HG03095 (cell line): ENCODE measurements around the gene TRIM16.
"Not testable (repeated sequence)": the region's sequence is repeated elsewhere in the genome, so short reads cannot be mapped to it uniquely, and the experiment has no call there.

ENCODE experiments used
- ATAC-seq: cut with Tn5 transposase; IDR thresholded peaks from one replicate; pipeline ENCODE4 v1.9.1; 2021; ENCODE audit warnings: moderate library complexity; ENCODE audit not compliant: unreplicated experiment

TRIM16 gene

DNA sequence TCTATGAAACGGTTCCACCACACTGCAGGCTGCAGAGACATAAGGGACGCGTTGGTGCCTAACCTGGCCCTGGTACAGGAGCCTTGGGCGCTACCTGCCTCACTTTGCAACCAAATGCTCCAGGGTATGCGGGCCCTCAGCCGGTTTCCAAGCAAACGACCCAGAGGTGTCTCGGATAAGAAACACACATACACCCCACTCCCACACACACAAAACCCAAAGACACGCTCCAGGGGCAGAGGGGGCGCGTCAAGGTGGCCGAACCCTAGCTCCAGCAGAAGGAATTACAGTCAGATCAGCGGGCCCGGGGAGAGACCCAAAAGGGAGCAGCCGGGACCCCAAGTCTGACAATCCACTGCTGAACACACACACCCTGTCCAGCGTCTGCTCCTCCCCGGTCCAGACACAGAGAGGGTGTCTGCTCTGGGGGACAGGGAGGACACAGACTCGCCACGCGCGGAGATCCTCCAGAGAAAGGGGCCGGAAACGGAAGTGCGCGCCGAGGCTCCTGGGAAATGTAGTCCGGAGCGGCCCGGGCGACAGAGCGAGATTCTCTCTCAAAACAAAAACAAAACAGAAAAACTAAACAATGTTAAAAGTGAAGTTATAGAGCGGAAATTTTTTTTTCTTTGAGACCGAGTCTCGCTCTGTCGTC is at the start of gene TRIM16:
TRIM16 (minus strand) TSS at position 488 of the 655 bp plus-strand sequence. CDS start 32,702 bp downstream, outside the sequence.
- peak; percentile 86 for ATAC-seq

DNA sequence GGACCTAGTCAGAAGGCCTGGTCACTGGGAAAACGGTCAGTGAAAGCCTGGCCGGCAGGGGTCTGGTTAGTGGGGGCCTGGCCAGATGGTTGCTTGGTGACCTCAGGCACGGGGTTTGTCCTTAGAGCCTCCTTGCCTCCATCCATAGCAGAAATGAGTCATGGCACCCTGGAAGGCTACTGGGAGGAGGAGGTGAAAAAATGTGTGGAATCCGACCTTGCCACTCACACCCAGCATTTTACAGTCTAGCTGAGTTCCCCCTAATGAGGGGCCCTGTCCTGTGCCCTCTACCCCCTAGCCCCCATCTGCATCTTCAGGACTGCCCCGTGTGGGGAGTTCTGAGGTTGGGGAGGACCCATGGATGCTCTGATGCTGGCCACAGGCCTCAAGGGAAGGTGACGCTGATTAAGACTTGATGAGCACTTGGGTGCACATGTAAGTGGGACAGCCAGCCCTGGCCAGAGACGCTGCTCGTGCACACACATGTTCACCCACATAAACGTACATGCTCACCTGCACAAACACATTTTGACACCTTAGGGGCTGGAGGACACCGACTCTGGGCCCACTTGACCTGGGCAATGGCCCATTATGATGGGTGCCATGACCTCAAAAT is 49.2 kb upstream of the TRIM16 start:
- not testable (repeated sequence) for ATAC-seq

DNA sequence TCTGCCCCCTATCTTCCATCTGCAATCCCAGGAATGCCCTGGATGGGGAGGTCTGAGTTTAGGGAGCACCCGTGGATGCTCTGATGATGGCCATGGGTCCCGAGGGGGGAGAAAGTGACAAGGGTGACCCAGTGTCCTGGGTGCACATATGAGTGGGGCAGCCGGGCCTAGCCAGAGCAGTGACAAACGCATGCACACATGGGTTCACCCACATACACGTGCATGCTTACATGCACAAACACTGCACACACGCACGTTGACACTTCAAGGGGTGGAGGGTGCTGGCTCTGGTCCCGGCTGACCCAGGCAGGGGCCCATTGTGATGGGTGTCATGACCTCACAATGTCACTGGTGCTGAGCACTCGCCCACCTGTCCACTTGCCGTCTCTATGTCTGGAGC is 47.8 kb upstream of the TRIM16 start, which contains the start of gene TBC1D26:
TBC1D26 (plus strand) TSS at position 384 of the 400 bp plus-strand sequence. CDS start 3,066 bp downstream, outside the sequence.
- not testable (repeated sequence) for ATAC-seq

DNA sequence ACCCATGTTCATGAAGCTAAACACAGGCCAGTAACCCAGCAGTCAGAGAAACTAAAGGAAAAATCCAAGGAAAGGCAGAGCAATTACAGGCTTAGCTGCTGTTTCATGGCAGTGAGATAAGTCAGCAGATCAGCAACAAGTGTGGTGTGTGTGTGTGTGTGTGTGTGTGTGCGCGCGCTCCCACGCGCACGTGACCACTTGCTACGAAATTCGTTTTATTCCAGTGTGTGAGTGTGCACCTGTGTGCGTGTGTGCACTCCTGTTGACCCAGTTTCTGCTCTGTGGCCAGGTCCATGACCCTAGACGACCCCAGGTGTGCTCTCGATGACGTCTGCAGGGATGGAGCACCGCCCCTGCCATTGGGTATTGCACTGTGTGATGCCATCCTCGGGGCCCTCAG is 46.4 kb upstream of the TRIM16 start:
- ATAC-seq: not testable (repeated sequence)

DNA sequence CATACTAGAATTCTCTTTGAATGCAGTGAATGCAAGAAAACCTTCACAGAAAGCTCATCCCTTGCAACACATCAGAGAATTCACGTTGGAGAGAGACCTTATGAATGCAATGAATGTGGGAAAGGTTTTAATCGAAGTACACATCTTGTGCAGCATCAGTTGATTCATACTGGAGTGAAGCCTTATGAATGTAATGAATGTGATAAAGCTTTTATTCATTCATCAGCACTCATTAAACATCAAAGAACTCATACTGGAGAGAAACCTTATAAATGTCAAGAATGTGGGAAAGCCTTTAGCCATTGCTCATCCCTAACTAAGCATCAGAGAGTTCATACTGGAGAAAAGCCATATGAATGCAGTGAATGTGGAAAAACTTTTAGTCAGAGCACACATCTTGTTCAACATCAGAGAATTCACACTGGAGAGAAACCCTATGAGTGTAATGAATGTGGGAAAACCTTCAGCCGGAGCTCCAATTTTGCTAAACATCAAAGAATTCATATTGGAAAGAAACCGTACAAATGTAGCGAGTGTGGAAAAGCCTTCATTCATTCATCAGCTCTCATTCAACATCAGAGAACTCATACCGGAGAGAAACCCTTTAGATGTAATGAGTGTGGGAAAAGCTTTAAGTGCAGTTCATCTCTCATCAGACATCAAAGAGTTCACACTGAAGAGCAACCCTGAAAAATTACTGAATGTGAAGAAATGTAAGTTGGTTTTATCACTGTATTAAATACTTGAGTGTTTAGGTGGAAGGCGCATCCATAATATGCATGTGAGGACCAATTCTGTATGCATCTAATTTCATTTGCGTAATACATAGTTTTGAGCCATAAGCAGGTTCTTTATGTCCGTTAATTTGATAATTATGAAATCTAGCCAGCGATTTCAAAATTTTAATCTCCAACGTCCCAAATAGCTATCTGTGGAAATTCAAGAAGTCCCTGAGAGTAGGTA is 32.8 kb upstream of the TRIM16 start:
- not testable (repeated sequence) for ATAC-seq

DNA sequence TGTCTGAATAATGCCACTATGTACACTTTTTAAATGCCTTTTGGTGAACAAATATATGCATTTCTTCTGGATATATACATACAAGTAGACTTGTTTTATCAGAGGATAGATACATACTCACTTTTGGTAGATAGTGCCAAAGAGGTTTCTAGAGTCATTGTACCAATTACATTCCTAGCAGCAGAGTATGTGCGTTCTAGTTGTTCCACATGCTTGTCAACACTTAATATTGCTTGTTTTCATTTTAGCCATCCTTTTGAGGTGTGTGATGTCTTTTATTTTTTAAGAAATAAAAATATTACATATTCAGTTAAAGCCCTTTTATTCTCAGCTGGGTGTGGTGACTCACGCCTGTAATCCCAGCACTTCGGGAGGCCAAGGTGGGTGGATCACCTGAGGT is 24.8 kb upstream of the TRIM16 start:
- not testable (repeated sequence) for ATAC-seq

DNA sequence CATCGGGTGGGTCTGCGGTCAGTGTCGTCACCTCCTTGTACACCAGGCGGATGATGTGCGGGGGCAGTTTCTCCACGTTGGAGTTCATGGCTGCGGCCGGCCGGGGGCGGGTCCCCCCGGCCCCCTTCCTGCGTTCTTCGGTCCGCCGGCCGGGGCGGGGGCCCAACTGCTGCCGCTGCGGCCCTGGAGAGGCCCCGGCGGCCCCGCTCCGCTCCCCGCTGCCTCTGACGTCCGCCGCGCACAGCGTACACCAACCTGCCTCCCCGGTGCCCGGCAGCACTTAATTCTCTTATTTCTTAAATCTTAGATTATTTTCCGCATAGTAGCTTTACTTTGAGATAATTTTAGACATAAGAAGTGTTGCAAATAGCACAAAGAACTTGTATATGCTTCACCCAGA is 20.7 kb upstream of the TRIM16 start:
- ATAC-seq: not testable (repeated sequence)

DNA sequence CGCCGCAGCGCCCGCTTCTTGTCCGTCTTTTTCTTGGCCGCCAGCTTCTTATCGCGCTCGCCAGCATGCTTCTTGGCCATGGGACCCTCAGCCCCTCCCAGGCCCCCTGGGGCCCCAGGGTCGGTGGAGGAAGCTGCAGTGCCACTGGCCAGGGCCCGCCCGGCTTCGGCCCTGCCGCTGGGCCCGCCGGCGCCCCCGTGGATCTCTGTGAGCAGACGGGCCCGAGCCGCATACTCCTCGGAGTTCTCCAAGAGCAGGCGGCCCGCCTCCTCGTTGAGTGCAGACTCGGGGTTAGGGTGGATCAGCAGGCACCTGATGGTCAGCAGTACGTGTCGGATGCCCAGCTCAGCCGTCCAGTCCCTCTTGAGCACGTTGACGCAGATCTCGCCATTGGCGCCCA is 20.1 kb upstream of the TRIM16 start:
- not testable (repeated sequence) for ATAC-seq

DNA sequence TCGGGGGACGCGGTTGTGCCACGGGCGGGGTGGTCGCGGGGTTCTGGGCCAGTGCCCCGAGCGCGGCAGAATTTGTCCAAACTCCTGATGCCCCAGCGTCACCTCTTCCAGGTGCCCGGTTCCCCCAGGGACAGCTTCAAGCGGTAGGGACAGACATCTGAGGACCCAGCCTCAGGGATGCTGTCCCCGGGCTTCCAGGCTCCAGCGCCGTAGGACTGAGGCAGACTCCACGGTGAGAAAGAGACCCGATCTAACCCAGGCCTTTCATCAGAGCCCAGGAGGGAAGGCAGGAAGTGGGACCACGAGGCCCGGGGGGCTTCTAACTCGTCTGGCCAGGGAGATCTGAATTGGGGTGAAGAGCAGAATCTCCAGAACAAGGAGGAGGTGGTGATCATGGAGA is 15.8 kb upstream of the TRIM16 start:
- not testable (repeated sequence) for ATAC-seq

DNA sequence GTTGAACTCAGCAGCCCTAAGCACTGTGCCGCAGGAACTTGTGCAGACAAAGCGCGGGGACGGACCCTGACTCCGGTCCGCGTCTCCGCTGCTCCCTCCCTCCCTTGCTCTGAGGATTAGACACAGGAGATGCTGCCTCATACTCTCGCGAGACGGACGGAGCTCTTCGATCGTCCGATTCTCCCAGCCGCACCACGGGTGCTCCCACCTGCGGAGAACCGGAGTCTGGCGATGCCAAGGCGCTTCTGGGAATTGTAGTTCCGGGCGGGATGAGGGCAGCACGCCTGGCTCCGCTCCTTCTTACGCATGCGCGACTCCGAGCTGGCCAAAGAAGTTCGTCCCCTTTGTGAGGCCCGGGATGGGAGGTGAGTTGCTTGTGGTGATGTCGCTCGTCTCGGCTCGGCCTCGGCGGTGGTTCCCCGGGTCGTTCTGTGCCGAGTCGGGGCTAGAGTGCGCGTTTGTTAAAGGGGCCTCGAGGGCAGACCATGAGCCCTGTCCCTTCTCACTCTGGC is 15.4 kb upstream of the TRIM16 start, which contains the start of gene ZNF286A:
ZNF286A (plus strand) TSS at position 340 of the 512 bp plus-strand sequence. CDS start 578 bp downstream, outside the sequence.
- peak; percentile 96 for ATAC-seq

DNA sequence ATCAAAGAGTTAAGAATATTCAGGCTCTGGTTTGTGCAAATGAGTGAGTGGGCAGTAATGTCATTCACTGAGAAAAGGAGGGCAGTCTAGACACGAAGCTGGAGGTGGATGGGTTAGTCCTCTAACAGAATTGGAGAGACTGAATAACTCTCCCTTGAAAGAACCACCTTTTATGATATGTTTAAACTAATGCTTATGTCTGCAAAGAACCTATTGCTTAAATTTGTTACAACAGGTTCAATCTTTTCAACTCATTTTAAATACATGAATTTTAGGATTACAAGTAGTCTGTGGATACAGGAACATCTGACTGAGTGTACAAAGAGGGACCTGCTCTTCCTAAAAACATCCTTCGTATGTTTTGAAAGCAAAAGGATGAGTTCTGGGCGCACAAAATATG is 14.9 kb upstream of the TRIM16 start:
- ATAC-seq: peak; percentile 1

DNA sequence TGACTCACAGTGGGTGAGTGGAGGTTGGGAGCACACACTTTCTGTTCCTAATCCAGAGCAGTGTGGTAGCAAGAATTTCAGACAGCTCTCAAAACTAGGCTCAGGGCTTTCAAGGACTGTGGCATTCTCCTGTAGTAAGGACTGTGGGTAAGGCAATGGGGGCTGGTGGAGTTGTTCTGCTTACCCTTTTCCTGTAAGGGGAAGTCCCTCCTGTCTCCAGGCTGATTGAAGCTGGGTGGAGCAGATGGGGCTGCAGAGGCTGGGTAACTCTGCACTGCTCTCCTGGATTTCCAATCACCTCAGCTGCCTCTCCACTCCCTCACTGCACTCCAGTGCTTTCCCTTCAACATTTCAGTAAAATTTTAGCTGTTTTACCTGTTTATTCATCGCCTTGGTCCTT is 3.4 kb upstream of the TRIM16 start:
- not testable (repeated sequence) for ATAC-seq

DNA sequence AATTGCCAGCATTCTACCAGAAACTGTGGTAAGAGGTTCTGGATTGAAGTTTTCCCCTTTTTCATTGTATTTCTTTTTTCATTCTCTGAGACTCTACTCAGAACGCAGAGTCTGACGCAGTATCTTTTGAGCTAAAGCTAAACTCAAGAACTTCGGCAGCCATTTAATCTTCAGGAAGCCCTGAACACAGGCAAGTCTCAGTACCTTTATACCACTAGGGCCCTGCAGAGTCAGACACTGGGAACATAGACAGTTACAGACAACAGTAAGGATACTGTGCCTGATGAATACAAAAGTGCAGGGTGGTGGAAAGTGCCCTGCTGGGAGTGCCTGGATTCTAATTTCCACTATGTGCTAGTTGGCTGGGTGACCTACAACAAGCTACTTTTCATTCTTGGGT is 976 bp downstream of the TRIM16 start:
- not testable (repeated sequence) for ATAC-seq

DNA sequence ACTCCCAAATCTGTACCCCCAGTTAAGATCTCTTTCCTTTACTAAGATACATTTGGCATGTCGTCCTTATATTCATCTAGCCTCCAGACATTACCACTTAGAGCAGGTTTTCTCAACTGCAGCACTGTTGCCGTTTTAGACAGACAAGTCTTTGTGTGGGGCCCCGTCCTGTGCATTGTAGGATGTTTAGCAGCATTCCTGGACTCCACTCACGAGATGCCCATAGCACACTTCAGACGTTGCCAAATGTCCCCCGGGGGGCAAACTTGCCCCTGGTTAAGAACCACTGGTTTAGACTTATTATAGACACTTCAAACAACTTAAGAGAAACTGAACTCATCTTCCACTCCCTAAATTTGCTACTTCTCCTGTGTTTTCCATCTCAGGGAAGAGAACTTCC is 8.1 kb downstream of the TRIM16 start:
- ATAC-seq: not testable (repeated sequence)

DNA sequence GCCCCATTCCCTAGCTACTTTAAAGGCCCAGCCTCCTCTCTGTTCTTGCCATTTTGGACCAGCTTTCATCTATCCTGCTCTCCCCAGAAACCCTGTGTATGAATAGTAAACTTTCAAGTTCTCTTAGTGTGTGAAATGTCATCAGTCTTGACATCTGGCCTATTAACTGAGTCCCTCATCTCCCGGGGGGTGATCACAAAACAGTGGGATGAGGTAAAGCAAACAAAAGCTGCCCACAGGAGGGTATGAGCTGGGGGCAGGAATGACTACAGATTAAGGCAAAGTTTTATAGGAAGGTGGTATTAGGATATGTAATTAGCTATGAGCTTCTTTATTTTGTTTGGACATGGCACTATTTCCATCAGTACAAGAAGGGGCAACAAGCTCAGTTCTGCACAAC is 9.5 kb downstream of the TRIM16 start:
- ATAC-seq: not testable (repeated sequence)

DNA sequence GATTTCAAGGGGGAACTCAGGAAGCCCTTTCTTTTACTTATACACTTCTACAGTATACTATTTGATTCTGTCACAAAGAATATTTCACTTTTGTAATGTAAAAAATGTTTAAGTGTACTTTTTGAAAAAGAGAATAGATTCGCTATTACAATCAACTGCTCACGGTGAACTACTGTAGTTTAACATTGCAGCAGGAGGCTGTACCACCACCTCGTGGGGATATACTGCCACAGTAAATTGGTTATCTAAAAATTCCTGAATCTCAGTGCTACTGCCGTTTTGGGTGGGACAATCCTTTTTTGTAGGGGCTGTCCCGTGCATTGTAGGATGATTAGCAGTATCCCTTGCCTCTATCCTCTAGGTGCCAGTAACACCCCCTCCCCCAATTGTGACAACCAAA is 14.6 kb downstream of the TRIM16 start:
- not testable (repeated sequence) for ATAC-seq

DNA sequence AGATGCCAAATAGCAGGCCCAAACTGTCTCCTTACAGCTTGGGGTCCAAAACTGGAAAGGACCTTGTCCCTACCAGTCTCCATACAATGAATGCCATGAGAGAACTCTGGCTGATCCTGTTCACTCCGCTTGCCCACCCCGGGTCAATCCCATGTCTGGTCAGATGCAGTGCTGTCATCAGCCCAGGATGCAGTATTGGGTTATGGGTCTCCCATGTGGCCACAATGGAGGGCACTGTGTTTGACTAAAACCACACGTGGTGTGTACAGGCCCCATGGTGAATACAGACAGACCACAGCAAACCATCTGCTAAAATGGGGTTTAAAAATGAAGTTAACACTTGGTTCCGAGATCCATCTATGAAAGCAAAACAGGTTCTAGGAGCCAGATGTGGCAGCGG is 20.4 kb downstream of the TRIM16 start:
- no peak for ATAC-seq

DNA sequence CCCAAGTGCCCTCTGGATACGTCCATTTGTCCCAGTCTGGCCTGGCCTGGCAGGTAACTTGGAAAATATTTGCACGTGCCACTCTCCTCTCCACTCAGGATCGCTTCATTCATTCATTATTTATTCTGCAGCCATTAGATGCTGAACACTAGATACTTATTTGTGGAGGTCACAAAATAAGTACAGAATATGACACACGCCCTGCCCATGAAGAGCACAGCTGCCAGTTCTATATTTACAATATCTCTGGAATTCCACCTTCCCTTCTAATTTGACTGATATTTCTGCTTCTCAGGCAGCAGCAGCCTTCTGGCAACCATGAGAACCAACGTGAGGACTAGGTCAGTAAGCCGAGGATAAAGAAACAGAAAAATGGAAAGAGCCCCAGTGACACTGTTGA is 20.9 kb downstream of the TRIM16 start:
- no peak for ATAC-seq

DNA sequence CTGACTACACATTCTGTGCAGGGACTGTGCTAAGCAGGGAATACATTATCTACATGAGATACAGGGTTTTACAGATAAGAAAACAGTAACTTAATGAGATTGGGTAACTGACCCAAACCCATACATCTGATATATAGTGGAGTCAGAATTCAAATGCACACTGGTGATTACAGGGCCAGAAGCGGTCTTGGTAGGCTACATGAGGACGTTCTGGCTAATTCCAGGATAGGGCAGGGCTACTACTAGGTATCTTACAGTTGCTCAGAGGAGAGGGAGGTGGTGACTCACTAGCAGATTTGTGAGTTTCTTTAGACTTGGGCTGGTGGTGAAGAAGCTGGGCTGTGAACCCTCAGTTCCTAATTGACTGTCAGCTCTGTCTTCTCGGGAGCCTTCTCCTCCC is 21.4 kb downstream of the TRIM16 start:
- no peak for ATAC-seq

DNA sequence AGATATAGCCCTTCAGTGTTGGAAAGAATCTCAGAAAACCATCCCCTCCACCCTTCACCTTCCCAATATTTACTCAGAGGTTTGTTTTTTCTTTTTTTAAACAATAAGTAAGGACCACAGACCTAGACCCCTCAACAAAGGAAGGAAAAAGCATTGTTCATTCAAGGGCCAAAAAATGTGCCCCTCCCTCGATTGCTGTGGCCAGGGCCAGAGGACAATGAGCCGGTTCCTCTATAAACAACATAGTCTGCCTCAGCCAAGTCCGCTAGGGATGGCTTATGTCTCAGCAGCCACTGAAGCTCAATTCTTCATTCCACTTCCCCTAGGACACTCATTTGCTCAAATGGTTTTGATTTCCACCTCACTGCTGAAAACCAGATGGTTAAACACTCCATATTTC is 24.0 kb downstream of the TRIM16 start:
- no peak for ATAC-seq

DNA sequence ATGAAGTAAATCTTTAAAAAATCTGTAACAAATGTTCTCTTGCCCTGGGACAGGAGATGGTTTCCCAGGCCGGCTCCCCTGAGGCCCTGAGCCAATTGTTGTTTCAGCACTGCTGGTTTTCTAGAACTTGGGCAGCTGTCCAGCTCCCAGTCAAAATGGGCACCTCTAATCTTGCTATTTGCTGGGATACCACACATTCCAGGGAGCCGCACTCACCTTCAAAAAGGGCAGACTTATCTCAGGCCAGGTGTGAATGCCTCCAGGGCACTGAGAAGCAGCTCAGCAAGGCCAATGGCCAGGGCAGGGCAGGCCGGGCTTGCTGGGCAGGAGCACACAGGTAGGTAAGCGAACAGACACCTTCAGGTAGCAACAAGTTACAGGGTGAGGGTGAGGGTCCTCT is 24.4 kb downstream of the TRIM16 start:
- no peak for ATAC-seq
